Left ventricle myocardium inferior (tissue), 1 donor: ENCODE results near the gene LRCH2. TPM values are rescaled to one million over a fixed set of nuclear protein-coding genes. Genes with fewer than 3 reads are reported as not detected.

ENCODE experiments used
- DNase-seq: peaks from one replicate; pipeline ENCODE4 v3.0.0-alpha.2; 2020
- H3K27ac ChIP-seq: fragments of 200-600 bp; replicated peaks from 2 replicates; pipeline ENCODE4 v1.8.0; 2021
- H3K27me3 ChIP-seq: fragments of 200-600 bp; 2 replicates; pipeline ENCODE4 v1.8.0; 2021; ENCODE audit warnings: low read depth
- H3K36me3 ChIP-seq: fragments of 200-600 bp; 2 replicates; pipeline ENCODE4 v1.8.0; 2021
- H3K4me1 ChIP-seq: fragments of 200-600 bp; 2 replicates; pipeline ENCODE4 v1.8.0; 2021
- H3K4me3 ChIP-seq: fragments of 200-600 bp; 2 replicates; pipeline ENCODE4 v1.8.0; 2021; ENCODE audit warnings: mild to moderate bottlenecking, moderate library complexity
- H3K9me3 ChIP-seq: fragments of 200-600 bp; replicated peaks from 2 replicates; pipeline ENCODE4 v1.8.0; 2021
- intact Hi-C: fragments of 100-400 bp; cut with micrococcal nuclease; formaldehyde crosslinking; loops from one replicate; pipeline ENCODE4 v1.11.0; 2022
- total RNA-seq: library from RNA; stranded (reverse); fragmentation: NEBNext Ultra II Directional; extraction: Animal tissue kit (Norgen Biotek cat#: 25700); gene quantifications from one replicate; pipeline ENCODE4 v1.2.1, GENCODE V29; 2021
- TF ChIP-seq, protein P1 (sequence below): fragments of 200-600 bp; IDR thresholded peaks from 2 replicates; pipeline ENCODE4 v1.8.0; 2021; ENCODE audit warnings: antibody characterized with exemption, mild to moderate bottlenecking, borderline replicate concordance
- donor health status: DM: no; HTN: yes; CAD: no; lungs with severe emphysema.

LRCH2 gene
- total RNA-seq, 1 donor from 2014 or later, result 1.0 TPM

DNA sequence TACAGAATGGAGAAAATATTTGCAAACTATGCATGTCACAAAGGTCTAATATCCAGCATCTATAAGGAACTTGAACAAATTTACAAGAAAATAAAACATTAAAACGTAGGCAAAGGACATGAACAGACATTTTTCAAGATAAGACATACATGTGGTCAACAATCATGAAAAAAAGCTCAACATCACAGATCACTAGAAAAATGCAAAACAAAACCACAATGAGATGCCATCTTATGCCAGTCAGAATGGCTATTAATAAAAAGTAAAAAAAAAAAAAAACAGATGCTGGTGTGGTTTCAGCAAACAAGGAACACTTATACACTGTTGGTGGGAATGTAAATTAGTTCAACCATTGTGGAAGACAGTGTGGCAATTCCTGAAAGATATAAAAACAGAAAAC is 140.7 kb downstream of the LRCH2 start:
- intact Hi-C loops, result no loop called here
- TF ChIP-seq, protein P1, sequence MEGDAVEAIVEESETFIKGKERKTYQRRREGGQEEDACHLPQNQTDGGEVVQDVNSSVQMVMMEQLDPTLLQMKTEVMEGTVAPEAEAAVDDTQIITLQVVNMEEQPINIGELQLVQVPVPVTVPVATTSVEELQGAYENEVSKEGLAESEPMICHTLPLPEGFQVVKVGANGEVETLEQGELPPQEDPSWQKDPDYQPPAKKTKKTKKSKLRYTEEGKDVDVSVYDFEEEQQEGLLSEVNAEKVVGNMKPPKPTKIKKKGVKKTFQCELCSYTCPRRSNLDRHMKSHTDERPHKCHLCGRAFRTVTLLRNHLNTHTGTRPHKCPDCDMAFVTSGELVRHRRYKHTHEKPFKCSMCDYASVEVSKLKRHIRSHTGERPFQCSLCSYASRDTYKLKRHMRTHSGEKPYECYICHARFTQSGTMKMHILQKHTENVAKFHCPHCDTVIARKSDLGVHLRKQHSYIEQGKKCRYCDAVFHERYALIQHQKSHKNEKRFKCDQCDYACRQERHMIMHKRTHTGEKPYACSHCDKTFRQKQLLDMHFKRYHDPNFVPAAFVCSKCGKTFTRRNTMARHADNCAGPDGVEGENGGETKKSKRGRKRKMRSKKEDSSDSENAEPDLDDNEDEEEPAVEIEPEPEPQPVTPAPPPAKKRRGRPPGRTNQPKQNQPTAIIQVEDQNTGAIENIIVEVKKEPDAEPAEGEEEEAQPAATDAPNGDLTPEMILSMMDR, result no peak
- DNase-seq, result no peak
- no peaks in the 10 kb centered on the region for H3K36me3 ChIP-seq
- peaks cover 9% of the 10 kb centered on the region for H3K9me3 ChIP-seq
- no peak overlapping the region for H3K4me3 ChIP-seq
- H3K27ac ChIP-seq, result no peak overlapping the region
- H3K27me3 ChIP-seq, result no peaks in the 10 kb centered on the region
- no peaks in the 10 kb centered on the region for H3K4me1 ChIP-seq

DNA sequence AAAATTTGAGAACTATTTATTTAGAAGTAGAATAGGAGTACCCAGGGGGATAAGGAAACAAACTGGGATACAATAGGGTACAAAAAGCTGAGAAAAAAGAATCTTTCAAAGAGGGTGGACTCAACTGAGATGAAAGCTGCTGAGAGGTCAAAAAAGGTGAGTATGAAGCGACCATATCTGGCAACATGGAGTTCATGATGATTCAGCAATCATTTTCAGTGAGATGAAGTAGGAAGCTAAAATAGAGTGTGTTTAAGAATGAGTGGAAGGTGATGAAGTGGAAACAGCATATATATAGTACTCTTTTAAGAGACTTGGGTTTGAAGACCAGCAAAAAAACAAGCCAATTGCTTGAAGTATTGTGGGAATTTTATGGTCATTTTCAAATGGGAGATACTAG is 144.5 kb downstream of the LRCH2 start:
- TF ChIP-seq, protein P1, result no peak
- Histone ChIP-seq H3K4me1 (no peaks in the 10 kb centered on the region), H3K4me3 (no peak overlapping the region), H3K27ac (no peak overlapping the region), H3K27me3 (no peaks in the 10 kb centered on the region), H3K36me3 (no peaks in the 10 kb centered on the region), H3K9me3 (no peaks in the 10 kb centered on the region)
- intact Hi-C loops, result no loop called here
- no peak for DNase-seq

DNA sequence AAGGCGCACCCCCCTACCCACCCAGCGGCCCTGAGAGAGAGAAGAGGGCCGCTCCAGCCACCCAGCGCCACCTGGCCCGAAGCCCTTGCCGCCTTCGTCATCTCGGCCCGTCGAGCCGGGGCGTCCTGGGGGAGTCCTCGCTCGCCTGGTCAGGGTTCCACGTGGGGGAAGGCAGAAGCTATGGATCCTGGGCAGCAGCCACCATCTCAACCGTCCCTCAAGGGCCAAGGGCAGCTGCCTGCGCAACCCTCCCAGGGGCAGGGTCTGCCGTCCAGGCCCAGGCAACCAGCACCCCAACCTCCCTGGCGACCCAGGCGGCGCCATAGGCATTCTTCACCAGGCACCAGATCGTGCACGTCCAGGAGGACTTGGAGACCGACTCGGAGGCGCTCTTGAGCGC is 165.0 kb downstream of the LRCH2 start:
- Histone ChIP-seq H3K4me1 (peaks cover 5% of the 10 kb centered on the region), H3K27ac (peak overlapping the region; percentile 67), H3K36me3 (no peaks in the 10 kb centered on the region), H3K9me3 (no peaks in the 10 kb centered on the region), H3K4me3 (no peak overlapping the region), H3K27me3 (no peaks in the 10 kb centered on the region)
- intact Hi-C loops, result no loop called here
- TF ChIP-seq, protein P1, result no peak
- DNase-seq, result peak; percentile 8

DNA sequence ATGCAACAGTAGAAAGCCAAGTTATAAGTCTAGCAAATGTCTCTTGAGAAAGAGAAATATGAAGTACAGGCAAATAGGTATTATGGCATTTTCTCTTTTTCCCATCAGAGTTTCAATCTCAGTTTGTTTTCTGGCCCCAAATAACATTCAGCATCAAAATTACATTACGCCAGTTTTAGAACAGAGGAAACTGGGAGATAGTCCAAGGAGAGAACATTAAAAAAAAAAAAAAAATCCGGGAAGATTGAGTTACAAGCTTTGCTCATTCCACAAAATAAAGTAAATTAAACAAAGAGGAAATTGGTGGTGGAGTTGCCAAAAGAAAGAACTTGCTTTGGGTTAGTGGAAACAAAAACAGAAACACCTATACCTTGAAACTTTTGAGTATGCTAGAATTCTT is 166.1 kb downstream of the LRCH2 start:
- H3K27ac ChIP-seq, result peak overlapping the region; percentile 67
- TF ChIP-seq, protein P1, result no peak
- DNase-seq, result no peak
- H3K4me3 ChIP-seq, result no peak overlapping the region
- intact Hi-C loops, result no loop called here
- no peaks in the 10 kb centered on the region for H3K36me3 ChIP-seq
- H3K27me3 ChIP-seq, result no peaks in the 10 kb centered on the region
- no peaks in the 10 kb centered on the region for H3K9me3 ChIP-seq
- H3K4me1 ChIP-seq, result peaks cover 5% of the 10 kb centered on the region

DNA sequence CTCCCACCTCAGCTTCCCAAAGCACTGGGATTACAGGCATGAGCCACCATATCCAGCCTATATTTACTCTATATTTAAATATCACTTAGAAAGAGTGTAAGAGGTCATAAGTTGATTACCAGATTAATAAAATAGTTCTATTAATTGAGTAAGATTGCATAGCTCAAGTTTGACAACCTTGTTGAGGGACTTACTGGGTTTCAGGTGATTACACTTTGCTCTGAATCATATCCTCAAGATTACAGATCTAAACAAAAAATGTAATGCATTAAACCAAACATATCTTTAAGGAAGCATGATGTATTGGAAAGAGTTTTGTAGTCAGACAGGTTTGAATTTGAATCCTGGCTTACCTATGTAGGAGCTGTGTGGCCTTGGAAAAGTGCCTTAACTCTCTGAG is 168.6 kb downstream of the LRCH2 start:
- H3K4me3 ChIP-seq, result no peak overlapping the region
- H3K4me1 ChIP-seq, result peaks cover 5% of the 10 kb centered on the region
- intact Hi-C loops, result no loop called here
- H3K9me3 ChIP-seq, result peaks cover 8% of the 10 kb centered on the region
- TF ChIP-seq, protein P1, result no peak
- no peaks in the 10 kb centered on the region for H3K27me3 ChIP-seq
- no peak for DNase-seq
- H3K36me3 ChIP-seq, result no peaks in the 10 kb centered on the region
- no peak overlapping the region for H3K27ac ChIP-seq

Other genes starting within 250 kb of the LRCH2 start
- gene IL13RA2, start 216.5 kb downstream of the LRCH2 start, total RNA-seq, result not detected
- gene RBMXL3, start 44.7 kb downstream of the LRCH2 start, total RNA-seq, result not detected
- not detected for gene LUZP4, start 55.6 kb upstream of the LRCH2 start, total RNA-seq